DOHH2 (cell line): ENCODE data around the gene ITGA3.

Experiments used
- H3F3A ChIP-seq: fragments of 200-600 bp; sonication (generic), shearing (Covaris generic); 2 replicates; pipeline ENCODE4 v1.6.0; 2016; ENCODE audit warnings: antibody characterized with exemption, mild to moderate bottlenecking; ENCODE audit not compliant: control insufficient read depth, insufficient read depth
- H3K27ac ChIP-seq: fragments of 200-600 bp; sonication (generic); 2 replicates; pipeline ENCODE4 v1.5.1; 2014; ENCODE audit warnings: low read depth, mild to moderate bottlenecking, low read length, moderate library complexity
- H3K27me3 ChIP-seq: fragments of 200-600 bp; sonication (generic); 2 replicates; pipeline ENCODE4 v1.6.1; 2014; ENCODE audit warnings: mild to moderate bottlenecking, low read length, mixed read lengths; ENCODE audit not compliant: control insufficient read depth
- H3K36me3 ChIP-seq: fragments of 200-600 bp; sonication (generic); 2 replicates; pipeline ENCODE4 v1.6.1; 2014; ENCODE audit warnings: mild to moderate bottlenecking, low read length, moderate library complexity, mixed read lengths; ENCODE audit not compliant: control insufficient read depth
- H3K4me1 ChIP-seq: fragments of 200-600 bp; sonication (generic); 2 replicates; pipeline ENCODE4 v1.6.1; 2014; ENCODE audit warnings: mild to moderate bottlenecking, low read length, mixed read lengths; ENCODE audit not compliant: control insufficient read depth
- H3K4me2 ChIP-seq: fragments of 200-600 bp; sonication (generic); 2 replicates; pipeline ENCODE4 v1.6.0; 2014; ENCODE audit warnings: mild to moderate bottlenecking, low read length, moderate library complexity
- H3K4me3 ChIP-seq: fragments of 200-600 bp; sonication (generic); 2 replicates; pipeline ENCODE4 v1.5.1; 2014; ENCODE audit warnings: mild to moderate bottlenecking, low read length, mixed read lengths
- H3K79me2 ChIP-seq: fragments of 200-600 bp; sonication (generic); 2 replicates; pipeline ENCODE4 v1.6.1; 2014; ENCODE audit warnings: mild to moderate bottlenecking, low read length, mixed read lengths; ENCODE audit not compliant: control insufficient read depth
- H3K9me2 ChIP-seq: fragments of 200-600 bp; sonication (generic); replicated peaks from 2 replicates; pipeline ENCODE4 v1.6.1; 2014; ENCODE audit warnings: mild to moderate bottlenecking, low read length, mixed read lengths; ENCODE audit not compliant: control insufficient read depth
- H3K9me3 ChIP-seq: fragments of 200-600 bp; sonication (generic); 2 replicates; pipeline ENCODE4 v1.6.1; 2014; ENCODE audit warnings: antibody characterized with exemption, low read length, mixed read lengths; ENCODE audit not compliant: control insufficient read depth, insufficient read depth
- H4K20me1 ChIP-seq: fragments of 200-600 bp; sonication (generic); 2 replicates; pipeline ENCODE4 v1.6.0; 2014; ENCODE audit warnings: low read depth, mild to moderate bottlenecking, antibody characterized with exemption, low read length, moderate library complexity; ENCODE audit not compliant: control insufficient read depth, insufficient read depth
- CTCF ChIP-seq: fragments of 200-600 bp; sonication (generic); IDR thresholded peaks from one replicate; pipeline ENCODE4 v1.5.1; 2014; ENCODE audit warnings: antibody characterized with exemption, mild to moderate bottlenecking, low read depth, low read length; ENCODE audit not compliant: poor library complexity, severe bottlenecking
- EZH2phosphoT487 ChIP-seq: fragments of 200-600 bp; sonication (generic); IDR thresholded peaks from 2 replicates; pipeline ENCODE4 v1.6.1; 2017; ENCODE audit warnings: borderline replicate concordance, mild to moderate bottlenecking, antibody characterized with exemption, low read length, moderate library complexity, mixed read lengths

The ITGA3 gene

GRCh38 chr17:50047488-50048126 is 8.3 kb upstream of the ITGA3 start:
- TF ChIP-seq EZH2phosphoT487: no peak
- no peak for TF ChIP-seq CTCF
- Histone ChIP-seq H3K9me2 (no peaks in the 10 kb centered on the region), H3K79me2 (no peaks in the 10 kb centered on the region), H3F3A (no peaks in the 10 kb centered on the region), H3K4me1 (no peaks in the 10 kb centered on the region), H3K4me3 (no peak overlapping the region), H4K20me1 (no peaks in the 10 kb centered on the region), H3K36me3 (no peaks in the 10 kb centered on the region), H3K27me3 (no peaks in the 10 kb centered on the region), H3K4me2 (no peak overlapping the region), H3K9me3 (no peaks in the 10 kb centered on the region), H3K27ac (no peak overlapping the region)

- Histone ChIP-seq H3K4me2 (no peak overlapping the region), H3K4me3 (no peak overlapping the region), H3K9me2 (no peaks in the 10 kb centered on the region), H3K36me3 (no peaks in the 10 kb centered on the region), H3K9me3 (no peaks in the 10 kb centered on the region), H4K20me1 (no peaks in the 10 kb centered on the region), H3K27ac (no peak overlapping the region), H3K79me2 (no peaks in the 10 kb centered on the region), H3F3A (no peaks in the 10 kb centered on the region), H3K27me3 (peaks cover 2% of the 10 kb centered on the region), H3K4me1 (no peaks in the 10 kb centered on the region)
- TF ChIP-seq CTCF (no peak), EZH2phosphoT487 (no peak)
Measured at GRCh38 chr17:50048146-50048720, 7.7 kb upstream of the ITGA3 start.

DNA sequence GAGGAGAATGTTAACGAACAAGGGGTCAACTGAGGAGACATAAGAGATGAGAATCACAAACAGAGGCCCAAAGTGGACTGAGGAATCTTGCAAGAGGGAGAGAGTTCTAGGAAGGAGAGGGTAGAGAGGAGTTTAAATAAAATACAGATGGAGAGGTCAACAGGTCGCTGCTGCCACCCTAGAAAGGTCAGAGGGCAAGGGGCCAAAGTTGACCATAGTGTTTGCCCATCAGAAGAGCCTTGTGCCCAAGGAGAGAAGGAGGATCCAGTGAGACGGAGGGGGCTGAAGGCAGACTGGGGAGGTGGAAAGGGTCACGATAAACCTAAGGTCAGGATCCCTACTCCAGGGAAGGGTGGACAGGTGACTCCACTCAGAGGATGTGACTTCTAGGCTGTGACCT is 6.9 kb upstream of the ITGA3 start:
- peaks cover 4% of the 10 kb centered on the region for H3K27me3 ChIP-seq
- H3K4me2 ChIP-seq: no peak overlapping the region
- no peak overlapping the region for H3K4me3 ChIP-seq
- TF ChIP-seq CTCF: no peak
- no peak for TF ChIP-seq EZH2phosphoT487
- H3K36me3 ChIP-seq: no peaks in the 10 kb centered on the region
- no peaks in the 10 kb centered on the region for H3K79me2 ChIP-seq
- no peaks in the 10 kb centered on the region for H3K9me2 ChIP-seq
- no peak overlapping the region for H3K27ac ChIP-seq
- H4K20me1 ChIP-seq: no peaks in the 10 kb centered on the region
- H3K9me3 ChIP-seq: no peaks in the 10 kb centered on the region
- H3K4me1 ChIP-seq: no peaks in the 10 kb centered on the region
- H3F3A ChIP-seq: no peaks in the 10 kb centered on the region
